IPS DF 4.7 (cell line): ENCODE data around the gene ATG16L1.
"Not testable (repeated sequence)": the region's sequence is repeated elsewhere in the genome, so short reads cannot be mapped to it uniquely, and the experiment has no call there.

Experiments used
- DNase-seq: peaks from one replicate; pipeline ENCODE4 v3.0.0-alpha.2; 2013; ENCODE audit warnings: low spot score; ENCODE audit errors: extremely low read depth

ATG16L1 gene

DNA sequence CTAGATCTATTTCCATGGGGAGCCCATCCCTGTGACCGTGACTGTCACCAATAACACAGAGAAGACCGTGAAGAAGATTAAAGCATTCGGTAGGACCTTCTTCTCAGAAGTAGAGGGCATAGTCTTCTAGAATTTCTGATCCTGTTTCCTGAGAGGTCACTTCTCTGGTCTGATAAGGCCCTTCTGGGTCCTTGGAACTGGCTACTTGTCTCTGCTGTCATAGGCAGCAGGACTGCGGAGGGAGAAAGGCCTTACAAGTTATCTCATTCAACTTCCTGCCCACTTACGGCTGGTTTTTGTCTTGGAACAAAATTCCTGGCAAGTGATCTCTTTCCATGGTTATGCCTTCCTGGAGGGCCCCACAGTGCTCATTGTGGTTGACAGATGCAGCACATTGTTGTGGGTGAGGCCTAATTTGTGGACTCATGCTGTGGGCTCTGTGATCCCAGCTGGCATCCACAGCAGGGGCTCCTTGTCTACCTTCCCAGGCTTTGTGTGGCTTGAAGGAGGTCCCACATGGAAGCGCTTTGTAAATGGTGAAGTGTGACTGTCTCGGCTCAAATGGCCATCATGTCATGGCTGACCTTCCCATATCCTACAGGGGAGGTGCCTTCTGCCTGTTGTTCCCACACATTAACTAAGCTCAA is 78.1 kb downstream of the ATG16L1 start:
- peak; percentile 64 for DNase-seq

- no peak for DNase-seq
These were observed 80.1 kb downstream of the ATG16L1 start for GRCh38 chr2:233331536-233331935.

DNA sequence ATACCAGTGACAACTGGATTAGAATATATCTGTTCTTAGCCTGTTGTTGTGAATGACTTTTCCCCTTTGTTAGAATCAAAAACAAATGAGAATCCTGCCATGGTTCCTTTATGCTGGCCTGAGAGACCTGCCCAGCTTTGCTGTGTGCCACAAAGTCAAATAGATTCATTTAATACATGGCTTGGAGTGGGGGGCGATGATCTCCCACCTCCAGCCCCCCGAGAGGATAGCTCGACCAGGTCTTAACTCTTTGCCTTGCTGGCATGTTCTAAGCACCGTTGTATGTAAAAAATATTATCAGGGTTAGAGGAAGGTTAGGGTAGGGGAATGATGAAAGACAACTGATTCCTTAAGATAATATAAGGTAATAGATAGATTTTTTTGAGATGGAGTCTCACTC is 80.7 kb downstream of the ATG16L1 start:
- DNase-seq: no peak

DNA sequence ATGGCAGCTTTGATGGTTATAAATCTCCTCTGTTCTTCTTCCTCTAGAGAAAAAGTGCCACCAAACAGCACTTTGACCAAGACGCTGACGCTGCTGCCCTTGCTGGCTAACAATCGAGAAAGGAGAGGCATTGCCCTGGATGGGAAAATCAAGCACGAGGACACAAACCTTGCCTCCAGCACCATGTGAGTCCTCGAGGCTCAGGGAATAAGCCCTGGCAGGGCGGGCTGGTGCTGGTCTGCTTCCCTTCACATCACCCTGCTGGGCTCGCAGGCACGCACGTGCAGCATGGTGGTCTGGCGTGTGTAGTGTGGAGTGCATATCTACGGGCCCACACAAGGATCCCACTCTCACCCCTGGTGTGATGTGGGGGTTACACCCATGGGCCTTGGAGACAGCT is 83.4 kb downstream of the ATG16L1 start:
- DNase-seq: no peak

DNA sequence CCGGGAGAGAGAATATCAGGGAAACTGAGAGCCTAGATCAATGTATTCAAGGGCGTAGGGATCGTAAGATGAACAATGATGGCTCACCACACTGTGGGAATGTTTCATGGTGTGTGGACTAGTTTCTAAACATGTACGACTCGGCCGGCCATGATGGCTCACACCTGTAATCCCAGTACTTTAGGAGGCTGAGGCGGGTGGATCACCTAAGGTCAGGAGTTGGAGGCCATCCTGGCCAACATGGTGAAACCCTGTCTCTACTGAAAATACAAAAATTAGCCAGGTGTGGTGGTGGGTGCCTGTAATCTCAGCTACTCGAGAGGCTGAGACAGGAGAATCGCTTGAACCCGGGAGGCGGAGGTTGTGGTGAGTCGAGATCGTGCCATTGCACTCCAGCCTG is 84.6 kb downstream of the ATG16L1 start:
- DNase-seq: not testable (repeated sequence)

DNA sequence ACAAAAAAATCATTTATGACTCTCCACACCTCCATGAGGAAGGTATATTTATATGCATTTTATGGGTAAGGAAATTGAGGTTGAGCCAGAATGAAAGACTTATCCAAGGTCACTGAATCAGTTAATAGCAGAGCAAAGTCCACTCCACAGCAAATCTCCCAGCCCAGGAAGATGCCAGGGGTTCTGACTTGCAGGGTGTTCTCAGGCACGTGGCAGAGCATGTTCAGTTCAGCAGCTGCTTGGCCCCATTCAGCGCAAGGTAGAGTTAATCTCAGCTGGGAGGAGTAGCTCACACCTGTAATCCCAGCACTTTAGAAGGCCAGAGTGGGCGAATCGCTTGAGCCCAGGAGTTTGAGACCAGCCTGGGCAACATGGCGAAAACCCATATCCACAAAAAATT is 85.1 kb downstream of the ATG16L1 start:
- DNase-seq: no peak

DNA sequence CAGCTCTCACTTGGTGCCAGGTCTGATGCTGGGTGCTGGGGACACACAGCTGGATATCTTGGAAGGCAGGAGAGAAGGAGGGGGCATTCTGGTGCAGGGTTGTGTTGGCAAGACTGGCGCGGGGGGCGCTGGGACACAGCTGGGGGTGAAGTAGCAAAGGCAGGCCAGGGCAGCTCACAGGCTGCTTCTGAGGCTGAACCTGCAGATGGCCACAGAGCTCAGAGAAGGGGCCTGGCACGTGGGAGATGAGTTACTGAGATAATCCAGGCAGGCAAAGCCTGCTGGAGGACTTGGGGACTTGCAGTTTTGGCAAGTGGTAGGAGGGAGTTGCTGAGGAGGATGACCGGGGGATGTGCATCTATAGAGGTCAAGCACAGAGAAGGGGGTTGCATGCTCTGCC is 86.6 kb downstream of the ATG16L1 start:
- DNase-seq: no peak

DNA sequence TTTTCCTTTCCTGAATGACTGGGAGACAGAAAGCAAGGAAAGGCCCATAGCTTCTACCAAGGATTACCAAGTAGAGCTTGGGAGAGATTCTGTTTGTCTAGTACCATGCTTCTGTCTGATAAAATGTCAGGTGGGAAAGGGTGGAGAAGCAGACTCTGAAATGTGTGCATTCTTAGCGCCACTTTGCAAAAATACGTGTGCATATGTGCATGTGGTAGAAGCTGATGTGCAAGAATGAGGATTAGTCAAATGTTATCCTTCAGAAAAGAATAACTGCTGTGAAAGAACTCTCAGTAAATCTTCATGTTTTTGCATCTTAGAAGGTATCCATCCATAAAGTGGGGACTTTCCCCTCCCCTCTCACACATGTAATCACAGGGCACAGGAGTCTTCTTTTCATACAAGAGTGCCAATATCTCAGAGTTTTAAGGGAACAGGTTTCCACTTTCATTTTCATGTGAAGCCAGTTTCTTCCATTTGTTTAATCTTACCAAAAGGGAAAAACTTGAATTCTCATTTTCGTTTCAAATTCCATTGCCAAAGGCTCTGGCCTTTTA is 87.4 kb downstream of the ATG16L1 start:
- DNase-seq: no peak

- no peak for DNase-seq
These were observed 88.0 kb downstream of the ATG16L1 start for GRCh38 chr2:233339427-233339826.

DNA sequence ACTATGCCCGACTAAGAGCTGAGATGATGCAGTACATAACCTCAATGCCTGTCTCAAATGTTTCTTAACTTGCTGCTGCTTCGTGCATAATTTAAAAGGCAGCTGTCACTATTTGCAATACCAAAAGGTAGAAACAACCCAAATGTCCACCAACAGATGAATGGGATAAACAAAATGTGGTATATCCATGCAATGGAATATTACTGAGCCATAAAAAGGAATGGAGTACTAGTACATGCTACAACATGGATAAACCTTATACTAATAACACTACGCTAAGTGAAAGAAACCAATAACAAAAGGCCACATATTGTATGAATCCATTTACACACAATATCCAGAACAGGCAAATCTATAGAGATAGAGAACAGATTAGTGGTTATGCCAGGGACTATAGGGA is 89.8 kb downstream of the ATG16L1 start:
- DNase-seq: no peak

DNA sequence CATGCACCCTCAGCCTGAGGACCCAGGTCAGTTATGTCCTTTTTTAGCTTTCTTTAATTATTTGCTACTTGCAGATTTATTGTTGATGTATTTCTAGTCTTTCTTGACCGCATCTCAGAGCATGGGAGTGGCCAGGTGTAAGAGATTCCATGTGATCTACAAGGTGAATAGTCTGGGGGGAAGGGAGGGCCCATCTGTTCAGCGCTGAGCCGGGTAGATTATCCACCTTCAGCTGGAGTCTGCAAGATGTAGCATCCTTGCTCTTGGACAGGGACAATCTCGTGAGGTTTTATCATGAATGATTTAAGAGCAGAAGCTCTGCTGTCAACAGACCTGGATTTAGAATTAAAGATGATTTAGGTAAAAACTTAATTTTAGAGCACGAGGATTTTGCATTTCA is 90.8 kb downstream of the ATG16L1 start:
- DNase-seq: no peak

DNA sequence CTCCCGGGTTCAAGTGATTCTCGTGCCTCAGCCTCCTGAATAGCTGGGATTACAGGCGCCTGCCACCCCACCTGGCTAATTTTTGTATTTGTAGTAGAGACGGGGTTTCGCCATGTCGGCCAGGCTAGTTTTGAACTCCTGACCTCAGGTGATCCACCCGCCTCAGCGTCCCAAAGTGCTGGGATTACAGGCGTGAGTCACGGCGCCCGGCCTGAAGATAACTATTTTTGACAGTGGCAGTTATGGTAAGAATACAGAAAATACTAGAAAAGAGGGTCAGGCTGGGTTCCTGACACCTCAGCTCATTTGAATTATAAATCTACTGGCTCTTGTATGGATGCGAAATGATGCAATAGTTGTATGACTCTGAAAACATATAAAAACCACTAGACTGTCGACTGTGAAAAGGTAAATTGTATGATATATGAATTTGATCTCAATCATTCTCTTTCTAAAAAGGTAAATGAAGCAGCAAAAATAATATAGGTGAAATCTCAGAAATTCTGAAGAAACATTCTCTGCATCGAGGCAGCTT is 91.8 kb downstream of the ATG16L1 start:
- DNase-seq: no peak
